ENCODE results near the gene TRIB2.

DNA sequence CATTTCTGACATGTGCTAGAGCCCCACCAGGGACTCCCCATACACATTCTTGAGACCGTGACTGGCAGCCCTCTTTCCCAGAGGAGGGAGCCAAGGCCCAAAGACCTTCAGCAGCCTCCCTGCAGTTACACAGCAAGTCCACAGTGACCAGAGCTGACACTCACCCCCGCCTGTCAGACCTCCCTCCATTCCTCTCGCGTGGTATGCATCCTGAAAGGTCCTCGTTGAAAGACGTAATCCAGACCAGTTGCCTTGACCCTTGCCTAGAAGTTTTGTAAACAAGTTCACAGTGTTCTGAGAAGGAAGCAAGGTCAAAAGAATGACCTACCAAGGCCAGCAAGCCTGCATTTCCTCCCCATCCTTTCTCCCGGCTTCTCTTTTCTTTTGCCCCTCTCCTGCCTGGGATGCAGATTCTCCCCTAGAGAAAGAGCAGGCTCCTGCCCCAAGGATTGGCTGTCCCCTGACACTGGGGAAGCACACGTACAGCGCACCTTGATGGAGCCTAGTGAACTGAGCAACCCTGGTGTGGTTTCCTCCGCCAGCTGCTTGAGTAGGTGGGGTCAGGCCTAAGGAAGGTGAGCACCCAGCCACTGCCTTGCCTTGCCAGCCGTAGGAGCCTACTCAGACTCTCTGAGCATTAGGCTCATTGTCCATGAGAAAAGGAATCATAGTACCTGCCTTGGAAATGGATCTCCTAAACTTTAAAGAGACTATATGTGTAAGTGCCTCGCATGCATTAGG lies 18.3 kb downstream of the TRIB2 start:
- TF ChIP-seq, protein P1, sequence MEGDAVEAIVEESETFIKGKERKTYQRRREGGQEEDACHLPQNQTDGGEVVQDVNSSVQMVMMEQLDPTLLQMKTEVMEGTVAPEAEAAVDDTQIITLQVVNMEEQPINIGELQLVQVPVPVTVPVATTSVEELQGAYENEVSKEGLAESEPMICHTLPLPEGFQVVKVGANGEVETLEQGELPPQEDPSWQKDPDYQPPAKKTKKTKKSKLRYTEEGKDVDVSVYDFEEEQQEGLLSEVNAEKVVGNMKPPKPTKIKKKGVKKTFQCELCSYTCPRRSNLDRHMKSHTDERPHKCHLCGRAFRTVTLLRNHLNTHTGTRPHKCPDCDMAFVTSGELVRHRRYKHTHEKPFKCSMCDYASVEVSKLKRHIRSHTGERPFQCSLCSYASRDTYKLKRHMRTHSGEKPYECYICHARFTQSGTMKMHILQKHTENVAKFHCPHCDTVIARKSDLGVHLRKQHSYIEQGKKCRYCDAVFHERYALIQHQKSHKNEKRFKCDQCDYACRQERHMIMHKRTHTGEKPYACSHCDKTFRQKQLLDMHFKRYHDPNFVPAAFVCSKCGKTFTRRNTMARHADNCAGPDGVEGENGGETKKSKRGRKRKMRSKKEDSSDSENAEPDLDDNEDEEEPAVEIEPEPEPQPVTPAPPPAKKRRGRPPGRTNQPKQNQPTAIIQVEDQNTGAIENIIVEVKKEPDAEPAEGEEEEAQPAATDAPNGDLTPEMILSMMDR (IDR thresholded peaks at IDR 0.05), result no peak
- TF ChIP-seq POLR2A (IDR thresholded peaks at IDR 0.05), result no peak
- peak in 2 of 4 donors; percentile 66 to 72 for TF ChIP-seq EP300 (IDR thresholded peaks at IDR 0.05)
- no peak for TF ChIP-seq POLR2AphosphoS5 (IDR thresholded peaks at IDR 0.05)

Data from upper lobe of left lung (tissue), 4 donors.